Stimulated activated CD8-positive, alpha-beta memory T cell treated with anti-CD3 and anti-CD28 coated beads, Interleukin-15, amount 100 ng/mL, for 1 hour (primary cell): Measurements from ENCODE around the gene GEMIN7.

ENCODE experiments used
- DNase-seq: peaks from one replicate; pipeline ENCODE4 v3.0.0-alpha.2; 2020; ENCODE audit warnings: low read depth

GEMIN7 gene

DNA sequence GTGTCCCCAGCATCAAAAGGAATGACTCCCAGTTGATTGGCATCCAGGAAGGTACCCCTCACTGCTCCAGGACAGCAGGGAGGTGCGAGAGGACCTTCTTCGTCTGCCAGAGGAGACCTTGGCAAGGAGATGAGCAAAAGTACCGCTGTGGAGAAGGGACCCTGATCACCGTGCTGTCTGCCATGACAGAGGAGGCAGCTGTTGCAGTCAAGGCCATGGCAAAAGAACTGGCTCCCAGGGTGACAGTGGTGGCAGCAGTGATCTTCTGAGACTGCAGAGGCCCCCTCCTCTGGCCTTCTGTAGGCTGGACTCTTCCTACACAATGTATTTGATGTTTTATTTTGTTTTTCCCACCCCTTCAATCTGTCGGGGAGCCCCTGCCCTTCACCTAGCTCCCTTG, 49.7 kb downstream of the GEMIN7 start:
- no peak for DNase-seq

DNA sequence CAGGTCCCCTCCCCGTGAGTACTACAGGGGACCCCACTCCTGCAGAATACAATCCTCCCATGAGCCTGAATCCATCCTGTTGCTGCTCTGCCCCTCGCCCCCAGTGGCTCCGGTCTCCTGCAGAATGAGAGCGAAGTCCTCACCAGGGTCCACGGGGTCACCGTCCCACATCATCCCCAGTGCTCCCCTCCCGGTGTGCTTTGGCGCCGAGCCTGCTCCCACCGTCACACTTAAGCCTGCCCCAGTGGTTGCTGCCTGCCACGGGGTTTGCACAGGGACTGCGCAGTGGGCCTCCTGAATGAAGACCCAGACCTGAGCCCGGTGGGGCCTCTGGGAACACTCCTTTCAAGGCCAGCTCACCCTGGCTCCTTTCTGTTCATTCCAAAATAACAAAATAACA, 51.2 kb downstream of the GEMIN7 start:
- DNase-seq: no peak

DNA sequence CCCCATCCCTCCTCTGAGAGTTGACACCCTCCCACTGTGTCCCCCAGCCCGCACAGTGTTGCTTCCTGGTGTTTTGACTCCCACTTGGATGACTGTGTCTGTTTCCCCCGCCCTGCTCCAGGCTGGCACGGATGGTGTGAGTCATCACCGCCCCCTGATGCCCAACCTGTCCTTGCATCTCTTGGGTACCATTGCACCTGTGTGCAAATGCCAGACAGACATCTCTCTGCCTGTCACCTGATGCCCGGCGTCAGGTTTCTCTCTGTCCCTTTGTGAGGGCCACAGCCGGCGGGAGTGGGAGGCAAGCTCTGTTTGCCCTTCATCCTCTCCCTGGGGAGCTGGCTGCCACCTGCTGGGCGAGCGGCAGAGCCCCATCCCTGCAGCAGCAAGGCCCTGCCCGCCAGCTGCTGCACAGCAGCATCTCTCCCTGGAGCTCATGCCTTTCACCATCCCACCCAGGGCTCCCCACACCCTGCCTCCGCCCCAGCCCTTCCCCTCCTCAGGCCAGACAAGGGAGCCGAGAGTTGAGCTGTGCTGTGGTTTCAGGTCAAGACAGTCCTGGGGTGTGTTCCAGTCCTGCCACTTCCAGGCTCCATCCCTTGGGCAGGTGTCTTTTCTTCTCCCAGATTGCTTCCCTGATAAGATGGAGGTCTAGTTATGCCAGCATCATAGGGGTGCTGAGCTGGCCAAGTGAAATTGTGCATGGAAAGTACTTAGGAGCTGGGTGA, 52.0 kb downstream of the GEMIN7 start:
- no peak for DNase-seq

DNA sequence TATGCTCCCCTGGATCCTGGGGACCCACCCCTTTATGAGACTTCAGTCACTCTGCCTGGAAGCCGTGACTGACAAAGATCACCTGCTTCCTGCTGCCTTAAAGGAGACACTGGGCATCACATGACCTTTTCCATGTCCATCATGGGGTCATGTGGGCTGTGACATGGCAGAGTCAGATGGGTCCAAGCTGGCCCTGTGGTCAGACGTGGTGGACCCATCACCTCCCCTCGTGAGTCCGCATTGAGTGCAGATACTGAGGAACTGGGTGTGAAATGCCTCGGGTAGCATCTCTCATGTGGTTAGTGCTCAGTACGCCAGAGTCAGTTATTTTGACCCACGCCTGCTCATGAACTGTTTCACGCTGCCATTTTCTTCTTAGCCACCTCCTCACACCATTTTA, 54.6 kb downstream of the GEMIN7 start:
- DNase-seq: no peak

DNA sequence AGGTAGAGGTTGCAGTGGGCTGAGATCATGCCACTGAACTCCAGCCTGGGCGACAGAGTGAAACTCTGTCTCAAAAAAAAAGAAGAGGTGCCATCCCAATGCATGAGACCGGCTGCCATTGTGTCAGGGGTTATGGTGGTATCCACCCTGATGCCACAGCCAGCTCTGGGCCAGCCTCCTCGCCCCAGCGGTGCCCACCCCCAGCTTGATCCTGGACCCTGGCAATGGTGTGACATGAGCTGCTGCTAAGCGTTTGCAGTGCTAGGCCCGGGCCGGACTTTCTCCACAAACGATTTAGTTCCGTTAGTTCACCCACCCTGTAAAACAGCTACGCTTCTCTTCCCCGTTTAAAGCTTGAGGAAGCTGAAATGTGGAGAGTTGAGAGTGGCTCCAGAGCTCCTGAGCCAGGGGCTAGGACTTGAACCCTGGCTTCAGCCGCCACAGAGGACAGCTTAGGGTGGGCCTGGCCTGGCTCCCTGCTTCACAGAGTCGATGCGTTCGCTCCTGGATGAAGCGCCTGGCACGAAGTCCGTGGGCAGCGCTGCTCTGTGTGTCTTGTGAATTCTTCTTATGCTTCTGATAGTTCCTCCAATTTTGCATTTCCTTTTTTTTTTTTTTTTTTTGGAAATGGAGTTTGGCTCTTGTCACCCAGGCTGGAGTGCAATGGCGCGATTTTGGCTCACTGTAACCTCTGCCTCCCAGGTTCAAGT, 56.3 kb downstream of the GEMIN7 start:
- no peak for DNase-seq

DNA sequence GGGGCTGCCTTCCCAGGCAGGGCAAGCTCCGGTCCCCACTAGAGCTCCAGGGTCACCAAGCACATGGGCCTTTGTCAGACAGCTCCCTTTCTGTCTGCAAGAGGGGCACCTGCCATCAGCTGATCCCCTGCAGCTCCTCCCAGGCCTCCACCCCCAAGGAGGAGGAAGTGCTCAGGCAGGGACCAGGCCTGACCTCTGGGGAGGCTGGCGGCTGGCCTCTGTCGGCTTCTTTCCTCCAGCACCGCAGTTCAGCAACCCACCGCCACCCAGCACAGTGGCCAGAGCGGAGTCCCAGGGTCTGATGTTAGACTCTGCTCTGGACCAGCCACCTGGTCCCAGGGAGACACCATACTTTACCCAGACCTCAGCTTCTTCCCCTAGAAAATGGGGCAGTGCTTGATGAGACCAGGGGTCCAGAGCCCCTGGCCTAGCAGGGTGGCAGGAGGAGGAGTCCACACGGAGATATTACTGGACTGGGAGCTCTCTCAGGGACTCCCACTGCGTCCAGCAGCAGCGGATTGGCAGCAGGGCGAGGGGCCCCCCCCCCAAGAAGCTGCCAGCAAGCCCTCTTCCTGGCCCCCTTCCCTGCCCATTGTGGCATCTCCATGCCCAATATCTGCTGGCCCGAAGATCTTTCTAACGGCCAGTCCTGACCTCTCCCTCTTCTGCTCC, 57.6 kb downstream of the GEMIN7 start:
- DNase-seq: no peak

- no peak for DNase-seq
These were observed 58.2 kb downstream of the GEMIN7 start for GRCh38 chr19:45137179-45137761.

DNA sequence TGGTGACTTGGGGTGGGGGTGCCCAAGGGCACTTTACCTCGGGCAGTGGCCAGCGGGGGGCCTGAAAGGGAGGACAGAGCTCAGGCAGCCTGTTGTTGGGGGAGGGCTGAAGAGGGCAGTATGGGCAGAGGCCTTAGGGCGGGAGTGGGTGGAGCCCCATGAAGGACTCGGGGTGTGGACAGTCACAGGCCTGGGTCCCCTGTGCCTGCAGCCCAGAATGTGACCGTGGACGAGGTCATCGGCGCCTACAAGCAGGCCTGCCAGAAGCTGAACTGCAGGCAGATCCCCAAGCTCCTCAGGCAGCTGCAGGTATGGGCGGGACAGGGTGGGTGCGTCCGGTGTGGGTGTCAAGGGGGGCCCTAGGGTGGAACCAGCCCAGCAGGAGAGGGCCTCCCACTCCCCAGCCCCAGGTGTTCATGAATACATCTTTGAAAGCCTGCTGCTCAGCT, 59.3 kb downstream of the GEMIN7 start:
- DNase-seq: no peak

DNA sequence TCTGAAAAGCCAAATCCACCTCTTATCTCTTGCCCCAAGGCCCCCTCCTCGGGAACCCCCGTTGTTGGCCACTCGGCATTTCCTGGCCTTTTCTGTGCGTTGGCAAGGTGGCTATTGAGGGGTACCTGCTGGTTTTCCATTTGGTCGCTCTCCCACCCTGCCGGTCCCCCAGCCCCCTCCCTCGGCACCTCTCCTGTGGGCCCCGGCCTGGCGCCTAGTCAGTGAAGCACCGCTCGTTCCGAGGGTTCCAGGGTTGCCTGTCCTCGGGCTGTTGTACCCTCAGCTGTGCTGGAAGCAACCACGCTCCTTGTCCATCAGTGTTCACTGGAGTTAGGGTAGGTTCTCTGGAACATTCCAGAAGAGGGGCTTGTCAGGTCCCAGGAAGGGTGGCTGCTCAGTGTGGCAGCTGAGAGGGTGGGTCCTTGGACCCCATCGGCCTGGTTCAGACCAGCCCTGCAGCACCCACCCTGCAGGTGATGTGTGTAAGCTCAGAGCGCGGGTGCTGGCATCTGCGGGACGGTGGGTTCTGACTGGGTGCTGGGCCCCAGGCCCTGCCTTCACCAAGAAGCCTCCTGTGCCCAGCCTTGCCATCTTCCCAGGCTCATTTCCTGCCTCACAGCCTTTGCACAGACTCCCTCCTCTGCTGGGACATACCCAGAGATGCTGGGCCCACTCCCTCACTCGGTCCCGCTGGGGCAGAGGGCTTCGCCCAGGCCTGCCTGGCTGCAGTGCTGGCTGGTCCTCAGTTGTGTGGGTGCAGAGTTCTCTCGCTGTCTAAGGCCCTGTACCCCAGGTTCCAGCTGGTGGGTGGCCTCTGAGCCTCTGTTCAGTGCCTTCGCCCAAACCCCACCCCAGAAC, 60.5 kb downstream of the GEMIN7 start:
- no peak for DNase-seq

DNA sequence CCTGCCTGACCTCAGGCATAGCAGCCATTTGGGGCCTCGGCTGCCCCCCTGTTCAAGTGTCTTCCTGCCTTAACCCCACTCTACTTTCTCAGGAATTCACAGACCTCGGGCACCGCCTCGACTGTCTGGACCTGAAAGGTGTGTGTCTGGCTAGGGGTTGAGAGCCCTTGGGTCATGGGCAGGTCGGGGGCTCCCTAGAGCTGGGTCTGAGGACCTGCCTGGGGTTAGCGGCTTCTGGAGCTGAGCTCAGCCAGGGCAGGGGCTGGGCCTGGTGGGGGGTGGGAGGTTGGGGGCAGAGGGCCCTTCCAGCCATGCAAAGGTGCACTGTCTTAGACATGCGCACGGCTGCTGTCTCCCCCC, 61.1 kb downstream of the GEMIN7 start:
- no peak for DNase-seq

DNA sequence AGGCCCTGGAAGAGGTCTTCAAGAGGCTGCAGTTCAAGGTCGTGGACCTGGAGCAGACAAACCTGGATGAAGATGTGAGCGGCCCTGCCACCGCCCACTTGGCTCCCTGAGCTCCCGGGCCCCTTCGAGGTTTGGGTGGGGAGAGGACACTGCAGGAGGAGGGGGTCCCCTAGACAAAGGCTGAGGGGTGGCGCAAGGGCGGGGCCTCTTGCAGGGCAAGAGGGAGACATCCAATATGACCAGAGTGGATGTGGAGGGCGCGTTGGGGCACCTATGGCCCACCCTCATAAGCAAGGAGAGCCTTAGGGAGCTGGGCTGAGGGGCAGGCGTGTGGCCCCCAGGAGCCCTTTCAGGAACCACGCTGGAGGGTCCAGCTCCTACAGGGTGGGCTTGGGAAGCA, 61.5 kb downstream of the GEMIN7 start:
- DNase-seq: no peak
